DMS79 treated with DMSO at 0.1 percent for 48 hours (cell line): Measurements from ENCODE around the gene LZTS3.
A peak's percentile ranks its signal among the peaks of the same experiment; 100 is the strongest.
"Not testable (repeated sequence)": the region's sequence is repeated elsewhere in the genome, so short reads cannot be mapped to it uniquely, and the experiment has no call there.

Experiments
- DNase-seq: peaks from one replicate; lab custom pipeline; 2025; lab: John Stamatoyannopoulos, UW

The LZTS3 gene

GRCh38 chr20:3172933-3173609, at the start of gene LZTS3:
Gene LZTS3, minus strand, starts transcription at chr20:3173549. Its CDS starts 6,386 bp downstream, at chr20:3167163.
- peak; percentile 5 for DNase-seq

DNA sequence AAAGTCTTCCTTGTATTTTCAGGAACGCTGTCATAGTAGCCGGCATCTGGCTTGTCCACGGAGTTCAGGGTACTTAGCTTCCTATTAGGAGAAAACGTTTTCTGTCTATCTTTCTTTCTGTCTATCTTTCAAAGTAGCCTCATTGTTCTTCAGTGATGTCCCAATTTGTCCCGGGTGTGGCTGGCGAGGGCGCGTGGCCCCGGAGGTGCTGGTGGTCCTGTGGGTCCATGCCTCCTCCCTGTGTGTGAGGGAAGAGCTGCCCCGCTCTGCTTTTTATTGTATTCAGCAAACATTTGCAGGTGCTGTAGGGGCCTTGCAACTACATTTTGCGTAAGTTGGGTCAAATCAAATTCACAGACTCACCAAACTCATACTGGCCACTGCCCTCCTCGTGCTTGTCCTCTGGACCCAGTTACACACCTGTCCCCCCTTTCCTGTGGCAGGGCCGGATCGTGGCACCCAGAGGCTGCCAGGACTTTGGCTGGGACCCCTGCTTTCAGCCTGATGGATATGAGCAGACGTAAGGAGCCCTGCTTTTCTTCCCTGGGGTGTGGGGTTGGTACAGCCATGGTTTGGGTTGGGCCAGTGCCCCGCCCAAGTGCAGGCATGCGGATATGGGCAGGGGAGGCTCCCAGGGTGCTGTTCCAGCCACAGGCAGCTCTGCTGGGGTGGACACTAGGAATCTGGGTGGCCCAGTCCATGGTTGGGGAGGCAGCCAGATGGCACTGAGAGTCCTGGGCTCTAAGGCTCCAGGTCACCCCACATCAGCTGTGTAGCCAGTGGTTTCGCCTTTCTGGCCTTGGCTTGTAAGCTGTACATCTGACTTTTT, 48.3 kb upstream of the LZTS3 start:
- DNase-seq, result no peak

DNA sequence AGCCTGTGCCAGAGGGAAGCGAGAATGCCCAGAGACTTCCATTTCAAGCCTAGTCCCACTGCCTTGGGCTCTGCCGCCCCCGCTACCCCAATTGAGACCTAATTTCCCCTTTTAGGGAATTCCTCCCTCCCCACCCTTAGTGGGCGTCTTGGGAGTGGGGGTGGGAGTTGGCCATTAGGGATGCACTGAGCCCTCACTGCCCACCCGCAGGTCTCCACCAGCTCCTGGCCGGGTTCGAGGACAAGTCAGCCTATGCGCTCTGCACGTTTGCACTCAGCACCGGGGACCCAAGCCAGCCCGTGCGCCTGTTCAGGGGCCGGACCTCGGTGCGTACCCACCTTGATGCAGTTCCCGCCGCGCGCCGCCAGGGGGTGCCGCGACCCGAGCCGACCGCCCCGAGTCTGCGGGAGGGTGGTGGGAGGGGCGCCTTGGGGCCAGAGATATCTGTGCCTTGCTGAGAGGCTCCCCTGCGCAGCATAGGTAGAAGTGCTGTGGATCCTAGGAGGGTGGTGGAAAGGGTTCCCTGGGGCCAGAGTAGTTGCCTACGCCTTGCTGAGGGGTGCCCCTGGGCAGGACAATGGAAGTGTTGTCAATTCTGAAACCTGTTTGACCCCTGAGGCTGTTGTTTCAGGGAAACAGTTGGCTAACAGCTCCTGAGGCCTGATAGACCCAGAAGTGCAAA, 45.1 kb upstream of the LZTS3 start:
- DNase-seq, result no peak

DNA sequence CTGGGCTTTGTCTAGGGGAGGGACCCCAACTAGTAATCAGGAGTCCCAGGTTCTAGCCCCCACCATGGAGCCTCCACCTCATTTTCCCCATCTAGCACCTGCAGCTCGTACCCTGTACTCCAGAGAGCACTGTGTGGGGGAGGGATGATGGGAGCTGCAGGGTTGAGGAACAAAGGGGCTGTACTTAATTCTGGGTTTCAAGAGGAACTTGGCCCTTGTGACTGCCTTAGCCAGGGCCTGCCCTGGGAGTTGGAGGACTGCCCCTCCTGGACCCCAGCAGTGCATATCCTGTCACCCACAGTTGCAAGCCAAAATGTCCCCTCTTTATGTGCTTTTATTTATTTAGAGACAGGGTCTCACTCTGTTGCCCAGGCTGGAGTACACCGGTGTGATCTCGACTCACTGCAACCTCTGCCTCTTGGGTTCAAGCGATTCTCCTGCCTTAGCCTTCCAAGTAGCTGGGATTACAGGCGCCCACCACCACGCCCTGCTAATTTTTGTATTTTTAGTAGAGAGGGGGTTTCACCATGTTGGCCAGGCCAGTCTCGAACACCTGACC, 42.1 kb upstream of the LZTS3 start:
- not testable (repeated sequence) for DNase-seq

DNA sequence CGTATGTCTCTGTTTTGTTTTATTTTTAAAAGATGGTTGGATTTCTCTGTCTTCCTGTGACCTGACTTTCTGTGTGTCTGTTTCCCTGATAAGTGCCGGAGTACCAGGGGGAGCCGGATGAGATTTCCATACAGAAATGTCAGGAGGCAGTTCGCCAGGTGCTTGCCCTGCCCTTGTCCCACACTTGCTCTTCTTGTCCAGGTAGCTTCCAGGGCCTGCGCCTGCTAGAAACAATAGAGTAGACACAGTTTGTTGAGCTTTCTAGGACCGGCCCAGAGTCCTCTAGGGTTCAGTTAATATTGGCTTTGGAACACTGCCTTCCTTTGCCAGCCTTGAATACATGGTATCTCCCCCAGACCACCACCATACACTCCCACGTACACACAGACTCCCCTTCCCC, 39.9 kb upstream of the LZTS3 start:
- no peak for DNase-seq

DNA sequence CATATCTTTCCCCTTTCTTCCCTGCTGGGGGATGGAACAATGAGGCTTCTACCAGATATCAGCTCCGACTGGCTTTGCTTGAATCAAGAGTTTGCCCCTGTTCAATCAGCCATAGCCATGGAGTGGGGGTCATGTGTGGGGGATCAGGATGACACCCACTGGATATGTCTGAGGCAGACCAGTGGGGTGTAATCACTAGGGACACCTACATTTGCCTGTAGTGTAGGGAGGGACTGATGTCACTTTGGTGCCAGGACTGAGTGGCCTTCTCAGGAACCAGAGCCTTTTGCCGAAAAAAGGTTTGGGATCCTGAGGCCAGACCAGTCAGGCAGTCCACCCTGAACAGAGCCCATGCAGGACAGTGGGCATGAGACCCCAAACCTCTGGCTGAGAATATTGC, 37.0 kb upstream of the LZTS3 start:
- no peak for DNase-seq

DNA sequence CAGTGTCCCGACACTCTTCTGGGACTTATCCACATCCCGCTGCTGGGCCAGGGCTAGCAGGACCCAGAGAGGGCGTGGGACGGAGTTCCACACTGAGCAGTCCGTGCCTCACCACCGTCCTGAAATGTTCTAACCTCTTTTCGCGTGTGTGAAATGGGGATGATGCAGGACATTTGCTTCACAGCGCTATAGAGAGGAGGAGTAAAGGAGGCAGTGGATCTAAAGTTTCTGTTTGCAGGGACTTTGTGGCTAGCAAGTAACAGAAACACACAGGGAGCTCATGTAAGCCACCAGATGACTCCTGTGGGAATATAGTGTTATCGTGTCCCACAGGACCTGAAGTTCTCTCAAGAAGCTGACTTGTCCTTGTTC, 36.6 kb upstream of the LZTS3 start:
- DNase-seq, result no peak

DNA sequence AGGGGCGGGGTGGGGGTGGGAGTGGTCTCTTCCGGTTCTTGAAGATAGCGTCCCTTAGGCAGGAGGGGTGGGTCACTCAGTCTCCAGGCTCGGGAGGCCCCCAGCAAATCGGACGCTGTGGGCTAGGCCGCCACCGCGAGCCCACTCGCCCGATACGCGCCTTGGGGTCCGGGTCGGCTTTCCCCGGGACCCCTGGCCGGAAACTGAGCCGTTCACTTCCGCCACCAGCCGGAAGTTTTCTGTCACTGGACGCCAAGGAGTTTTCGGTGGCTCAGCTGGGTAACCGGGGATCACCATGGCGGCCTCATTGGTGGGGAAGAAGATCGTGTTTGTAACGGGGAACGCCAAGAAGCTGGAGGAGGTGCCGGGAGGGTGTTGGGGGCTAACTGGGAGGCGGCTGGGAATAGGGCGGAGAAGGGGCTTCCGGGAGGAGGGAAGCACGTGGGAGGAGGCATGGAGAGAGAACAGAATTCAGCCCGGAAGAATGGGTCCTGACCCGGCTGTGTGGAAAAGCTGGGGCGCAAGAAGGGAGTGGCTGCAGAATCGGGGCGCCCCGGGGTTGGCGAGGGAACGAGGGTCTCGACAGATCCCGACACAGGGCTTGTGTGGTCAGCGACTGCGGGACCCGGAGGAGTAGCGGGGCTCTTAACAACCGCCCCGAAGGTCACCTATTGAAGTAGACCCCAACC, 36.1 kb upstream of the LZTS3 start, which contains the start of gene ITPA:
TSS of gene ITPA (plus strand) at position 242 of the 689 bp plus-strand sequence. CDS start at position 296, 54 bp downstream.
- DNase-seq, result peak; percentile 40

- no peak for DNase-seq
These were observed 35.5 kb upstream of the LZTS3 start for GRCh38 chr20:3208786-3209256.

DNA sequence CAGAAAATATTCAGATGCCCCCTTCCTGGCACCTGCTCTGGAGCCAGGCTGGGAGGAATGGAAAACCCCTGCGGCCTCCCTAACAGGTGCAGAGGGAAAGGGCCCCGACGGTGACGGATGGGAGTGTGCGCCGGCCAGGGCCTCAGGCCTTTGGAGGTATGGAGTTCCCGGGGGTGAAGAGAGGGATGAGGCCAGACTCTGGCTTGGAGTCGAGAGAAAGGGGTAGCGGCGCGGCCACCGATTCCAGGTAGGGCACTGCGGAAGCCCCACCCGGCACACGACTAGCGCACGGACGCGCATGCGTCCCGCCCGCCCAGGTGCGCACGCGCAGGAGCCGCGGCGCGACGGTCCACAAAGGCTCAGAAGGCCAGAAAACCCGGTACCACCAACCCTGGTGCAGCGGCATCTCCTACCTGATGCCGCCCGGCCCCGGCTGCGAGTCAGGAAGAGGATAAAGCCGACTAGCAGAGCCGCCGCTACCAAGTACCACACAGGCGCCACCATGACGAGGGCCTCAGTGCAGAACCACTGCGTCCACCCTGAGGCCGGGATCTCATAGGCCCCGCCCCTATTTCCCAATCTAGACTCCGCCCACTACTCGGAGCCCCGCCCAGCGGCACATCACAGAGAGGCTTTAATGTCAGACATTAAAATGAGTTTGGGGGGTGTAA, 30.9 kb upstream of the LZTS3 start, which contains the start of gene DDRGK1:
TSS of gene DDRGK1 (minus strand) at position 559 of the 671 bp plus-strand sequence. CDS start at position 504, 55 bp downstream.
- DNase-seq, result peak; percentile 86

DNA sequence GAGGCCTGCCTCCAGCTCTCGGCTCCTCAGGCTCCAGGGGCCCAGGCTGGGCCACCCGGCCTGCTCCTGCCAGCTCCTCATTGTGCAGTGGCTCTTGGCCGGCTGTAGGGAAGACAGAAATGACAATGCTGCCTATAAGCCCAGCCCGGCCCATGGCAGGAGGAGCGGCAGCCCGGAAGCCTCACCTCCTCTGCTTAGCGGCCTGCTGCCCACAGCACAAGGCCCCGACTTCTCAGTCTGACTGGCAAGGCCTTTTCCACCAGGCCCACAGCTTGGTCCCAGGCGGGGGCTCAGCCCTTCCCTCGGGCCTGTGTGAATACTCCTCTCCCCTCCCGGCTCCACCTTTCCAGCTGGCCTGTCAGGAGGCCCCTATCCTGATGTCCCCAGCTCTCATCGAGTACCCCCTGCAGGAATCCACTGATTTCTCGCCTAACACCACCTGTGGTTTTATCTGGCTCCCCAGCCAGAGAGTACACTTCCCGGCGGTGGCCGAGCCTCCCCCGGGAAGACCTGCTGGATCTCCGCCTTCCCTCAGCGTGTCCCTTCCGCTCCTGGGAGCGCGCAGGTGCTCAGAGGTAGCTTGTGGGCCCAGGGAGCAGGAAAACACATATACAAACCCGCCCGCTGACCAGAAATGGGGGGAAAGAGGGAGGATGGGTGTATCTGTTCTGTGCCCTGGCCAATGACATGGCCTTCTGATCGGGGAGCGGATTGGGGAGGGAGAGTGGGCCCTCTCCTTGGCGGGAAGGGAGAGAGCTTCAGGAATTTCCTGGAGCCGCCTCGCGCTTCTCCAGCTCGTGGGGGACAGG, 30.2 kb upstream of the LZTS3 start:
- peak; percentile 39 for DNase-seq

- DNase-seq, result no peak
These were observed 29.6 kb upstream of the LZTS3 start for GRCh38 chr20:3202965-3203314.

GRCh38 chr20:3199976-3200755, 26.8 kb upstream of the LZTS3 start:
- no peak for DNase-seq

- no peak for DNase-seq
These were observed 25.9 kb upstream of the LZTS3 start for GRCh38 chr20:3199206-3199605.

- DNase-seq, result no peak
These were observed 22.4 kb upstream of the LZTS3 start for GRCh38 chr20:3195590-3196237.

DNA sequence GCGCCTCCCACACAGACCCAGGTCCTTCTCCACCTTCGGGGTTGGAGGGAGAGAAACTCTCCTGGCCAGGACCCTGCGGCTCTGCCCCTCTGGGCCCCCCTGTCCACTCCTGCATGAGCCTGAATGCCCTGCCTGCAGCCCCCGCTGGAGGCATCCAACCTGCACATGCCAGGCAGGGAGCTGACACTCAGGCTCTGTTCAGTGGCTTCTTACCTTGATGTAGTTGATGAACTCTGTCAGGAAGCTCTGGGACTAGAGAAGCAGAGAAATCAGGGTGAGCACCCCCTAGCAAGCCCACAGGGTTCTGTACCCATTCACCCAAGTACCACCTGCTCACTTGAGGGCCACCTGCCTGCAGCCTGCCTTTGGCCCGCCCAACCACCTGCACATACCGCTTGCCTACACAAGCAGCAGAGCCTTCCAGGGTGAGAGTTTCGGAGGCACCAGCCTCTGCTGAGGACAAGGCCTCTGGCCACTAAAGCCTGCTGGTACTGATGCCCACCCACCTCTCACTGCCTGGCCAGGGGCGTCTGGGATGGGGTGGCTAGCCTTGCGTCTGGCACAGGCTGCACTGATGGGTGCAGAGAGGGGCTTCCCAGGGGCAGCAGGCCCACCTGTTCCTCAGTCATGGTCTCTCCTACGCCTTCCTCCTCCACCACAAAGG, 21.4 kb upstream of the LZTS3 start:
- no peak for DNase-seq

DNA sequence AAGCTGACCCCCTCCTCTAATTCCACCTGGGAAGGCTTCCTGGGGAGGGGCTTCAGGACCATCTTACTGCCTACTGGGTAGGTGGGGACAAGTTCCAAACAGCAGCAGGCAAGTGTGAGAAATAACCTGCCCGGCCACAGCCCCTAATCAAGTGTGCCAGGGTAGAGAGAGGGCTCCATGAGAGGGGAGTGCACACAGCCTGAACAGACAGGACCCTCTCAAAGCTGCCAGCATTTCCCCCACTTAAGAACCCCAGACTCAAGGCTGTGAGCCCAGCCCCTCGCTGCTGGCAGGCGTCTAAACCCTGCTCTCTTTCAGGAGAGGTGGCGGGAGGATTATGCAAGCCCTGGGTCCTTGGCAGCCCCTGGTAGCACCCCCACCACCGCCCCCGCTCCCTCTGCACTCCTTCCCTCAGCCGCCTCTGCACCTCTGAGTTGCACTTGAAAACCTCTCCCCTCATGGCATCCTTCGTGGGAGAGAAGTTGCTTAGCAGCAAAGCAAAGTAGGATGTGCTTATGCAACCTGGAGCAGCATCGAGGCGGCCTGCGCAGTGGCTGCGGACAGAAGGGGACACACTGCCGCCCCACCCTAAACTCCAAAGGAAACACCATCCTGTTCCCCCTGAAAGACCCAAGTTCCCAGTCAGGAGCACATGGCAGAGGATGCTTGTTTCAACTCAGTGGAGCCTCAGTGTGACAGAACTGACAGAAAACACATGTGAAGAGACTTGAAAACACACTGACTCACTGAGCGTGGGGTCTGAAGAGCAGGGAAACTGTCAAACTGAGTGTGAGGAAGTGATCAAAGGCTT, 20.7 kb upstream of the LZTS3 start:
- DNase-seq, result no peak
